Endothelial cell of umbilical vein (primary cell): Measurements from ENCODE around the gene EIF4E1B. TPM values are rescaled to one million over a fixed set of nuclear protein-coding genes. Genes with fewer than 3 reads are reported as not detected.

ENCODE experiments used
- BruUV-seq: library from RNA; stranded (reverse); fragments of 400-500 nt; replicated peaks from 2 replicates; lab custom pipeline; 2021; lab: Mats Ljungman, UMichigan
- CTCF ChIA-PET: fragments of 300-600, 350-600 bp; sonication (Branson Sonifier 250); formaldehyde crosslinking; loops from one replicate; lab custom pipeline; 2021; ENCODE audit warnings: antibody characterized with exemption, inconsistent platforms; lab: Charles Lee
- POLR2A ChIA-PET: fragments of 300-600, 350-600 bp; sonication (Branson Sonifier 250); formaldehyde crosslinking; loops from one replicate; lab custom pipeline; 2021; ENCODE audit warnings: antibody characterized with exemption, inconsistent platforms; lab: Charles Lee
- DNase-seq: peaks from one replicate; pipeline ENCODE4 v3.0.0-alpha.2; 2011; ENCODE audit warnings: low read depth, low spot score
- FAIRE-seq: peaks from 2 replicates; lab custom pipeline; 2011; peaks lifted over from hg19 to GRCh38; lab: Jason Lieb, UNC
- H2AFZ ChIP-seq: 2 replicates; pipeline ENCODE4 v1.6.0; 2012; ENCODE audit warnings: low read depth, low read length, control low read depth, inconsistent platforms
- H3K27ac ChIP-seq: 2 replicates; pipeline ENCODE4 v1.5.1; 2011; ENCODE audit warnings: low read depth, mild to moderate bottlenecking, control low read depth, low read length, moderate library complexity; ENCODE audit not compliant: insufficient read depth
- H3K27me3 ChIP-seq, 2 experiments: 2 replicates each; pipeline versions ENCODE4 v1.6.0 to v1.6.1; 2011; ENCODE audit warnings: low read length in 2 of 2, mixed read lengths in 1 of 2; ENCODE audit not compliant: control insufficient read depth in 2 of 2, insufficient read depth in 2 of 2
- H3K36me3 ChIP-seq, 2 experiments: 2 replicates in 1 of 2; 3 replicates in 1 of 2; pipeline ENCODE4 v1.5.1; 2011; ENCODE audit warnings: low read length in 2 of 2, mild to moderate bottlenecking in 1 of 2, moderate library complexity in 1 of 2; ENCODE audit not compliant: control insufficient read depth in 2 of 2, insufficient read depth in 2 of 2; ENCODE audit errors: extremely low read depth in 1 of 2
- H3K4me1 ChIP-seq: 3 replicates; pipeline ENCODE4 v1.5.1; 2011; ENCODE audit warnings: mild to moderate bottlenecking, low read length; ENCODE audit not compliant: control insufficient read depth, insufficient read depth; ENCODE audit errors: extremely low read depth
- H3K4me2 ChIP-seq: 2 replicates; pipeline ENCODE4 v1.6.1; 2011; ENCODE audit warnings: low read length, control low read depth, mixed read lengths; ENCODE audit not compliant: insufficient read depth
- H3K4me3 ChIP-seq, 3 experiments: fragments of 200-600 bp in 1 of 3; sonication (generic), shearing (Covaris generic) in 1 of 3; replicated peaks in 1 of 3; 2 replicates each; pipeline ENCODE4 v1.5.1; 2011 to 2016; ENCODE audit warnings: control low read depth in 3 of 3, low read length in 3 of 3, mild to moderate bottlenecking in 2 of 3, inconsistent platforms in 1 of 3, low read depth in 1 of 3, moderate library complexity in 1 of 3; ENCODE audit not compliant: insufficient read depth in 1 of 3
- H3K79me2 ChIP-seq: 2 replicates; pipeline ENCODE4 v1.6.0; 2012; ENCODE audit warnings: low read length, inconsistent platforms; ENCODE audit not compliant: control insufficient read depth, insufficient read depth
- H3K9ac ChIP-seq: replicated peaks from 2 replicates; pipeline ENCODE3; 2011; ENCODE audit warnings: low read length, control low read depth; ENCODE audit not compliant: insufficient read depth; ENCODE audit errors: extremely low read depth
- H3K9me1 ChIP-seq: replicated peaks from 3 replicates; pipeline ENCODE4 v1.6.0; 2011; ENCODE audit warnings: mild to moderate bottlenecking, low read length; ENCODE audit not compliant: control insufficient read depth, insufficient read depth; ENCODE audit errors: extremely low read depth
- H3K9me3 ChIP-seq: replicated peaks from 2 replicates; pipeline ENCODE4 v1.5.1; 2012; ENCODE audit warnings: low read length, inconsistent platforms; ENCODE audit not compliant: control insufficient read depth, insufficient read depth
- H4K20me1 ChIP-seq: replicated peaks from 2 replicates; pipeline ENCODE3; 2011; ENCODE audit warnings: mild to moderate bottlenecking, low read length; ENCODE audit not compliant: control insufficient read depth, insufficient read depth; ENCODE audit errors: extremely low read depth
- EZH2 ChIP-seq: IDR thresholded peaks from 2 replicates; pipeline ENCODE4 v1.6.1; 2012; ENCODE audit warnings: borderline replicate concordance, low read depth, mild to moderate bottlenecking, moderate library complexity, low read length, inconsistent platforms; ENCODE audit not compliant: severe bottlenecking
- FOS ChIP-seq: IDR thresholded peaks from 2 replicates; pipeline ENCODE4 v1.6.1; 2011; ENCODE audit warnings: mild to moderate bottlenecking, low read length, moderate library complexity, borderline replicate concordance; ENCODE audit not compliant: insufficient read depth
- GATA2 ChIP-seq: IDR thresholded peaks from 2 replicates; pipeline ENCODE4 v1.7.0; 2011; ENCODE audit warnings: low read depth, mild to moderate bottlenecking, moderate library complexity, mixed read lengths, low read length; ENCODE audit not compliant: insufficient read length, insufficient read depth
- JUN ChIP-seq: IDR thresholded peaks from 2 replicates; pipeline ENCODE4 v1.6.1; 2011; ENCODE audit warnings: borderline replicate concordance, low read depth; ENCODE audit not compliant: insufficient read length, insufficient read depth
- MYC ChIP-seq: IDR thresholded peaks from one replicate; pipeline ENCODE4 v1.6.1; 2011; ENCODE audit warnings: mild to moderate bottlenecking, low read depth, low read length
- POLR2A ChIP-seq: IDR thresholded peaks from 2 replicates; pipeline ENCODE4 v1.6.1; 2012; ENCODE audit warnings: low read depth, mild to moderate bottlenecking, control low read depth, low read length
- POLR2AphosphoS5 ChIP-seq: IDR thresholded peaks from 2 replicates; pipeline ENCODE4 v1.6.1; 2012; ENCODE audit warnings: low read depth, mild to moderate bottlenecking, control low read depth, low read length, moderate library complexity; ENCODE audit not compliant: insufficient read depth
- dilution Hi-C: fragments of 300-500 bp; cut with MboI; formaldehyde crosslinking; loops from one replicate; pipeline ENCODE4 v1.15.0; 2019; ENCODE audit warnings: low sequenced_read_pairs; ENCODE audit not compliant: extremely low pct_ligation_motif_present
- intact Hi-C: fragments of 100-400 bp; cut with micrococcal nuclease; formaldehyde crosslinking; loops from one replicate; pipeline ENCODE4 v1.10.0; 2022
- polyA plus RNA-seq, 4 experiments: library from polyadenylated mRNA; depleted of rRNA in 3 of 4; stranded (reverse) in 3 of 4; unstranded in 1 of 4; fragments of >200 nt; gene quantifications; 2 replicates each; pipeline versions ENCODE4 v1.2.1 to v1.2.3, GENCODE V29; 2011 to 2012; ENCODE audit warnings: missing spikeins in 1 of 4
- total RNA-seq: library from RNA; stranded (reverse); gene quantifications from 2 replicates; pipeline ENCODE4 v1.2.3, GENCODE V29; 2021
- TF ChIP-seq, protein P1 (sequence below): IDR thresholded peaks from 2 replicates; pipeline ENCODE4 v1.6.1; 2011; ENCODE audit not compliant: insufficient read depth, insufficient read length
- TF ChIP-seq, protein P2 (sequence below), 2 donors: IDR thresholded peaks; 1 replicate in 1 of 2; 2 replicates in 1 of 2; pipeline ENCODE4 v1.5.1; 2011; ENCODE audit warnings: low read length in 2 of 2, mild to moderate bottlenecking in 2 of 2, moderate library complexity in 2 of 2, control low read depth in 1 of 2, inconsistent platforms in 1 of 2, low read depth in 1 of 2; ENCODE audit not compliant: insufficient read depth in 1 of 2; ENCODE audit errors: extremely low read depth in 1 of 2

Gene EIF4E1B
- total and polyA plus RNA-seq, 2 donors (not counting 3 experiments of a cell fraction or from before 2014, with no cell fraction given): not detected

GRCh38 chr5:176587398-176587797 lies 43.1 kb upstream of the EIF4E1B start:
- H3K4me1 ChIP-seq: no peaks in the 10 kb centered on the region
- H3K4me2 ChIP-seq: no peak overlapping the region
- no peak overlapping the region for H3K4me3 ChIP-seq
- ChIA-PET CTCF (interaction anchor here (0.8 to 2.0 kb wide), 2 partner anchors 8 to 9 kb away, joined by 4 read pairs; no protein-coding TSS in a partner anchor), POLR2A (no interaction called here)
- TF ChIP-seq, protein P1, sequence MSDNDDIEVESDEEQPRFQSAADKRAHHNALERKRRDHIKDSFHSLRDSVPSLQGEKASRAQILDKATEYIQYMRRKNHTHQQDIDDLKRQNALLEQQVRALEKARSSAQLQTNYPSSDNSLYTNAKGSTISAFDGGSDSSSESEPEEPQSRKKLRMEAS: no peak
- TF ChIP-seq JUN (no peak), FOS (no peak), EZH2 (no peak), GATA2 (no peak), MYC (no peak), POLR2A (no peak), POLR2AphosphoS5 (no peak)
- TF ChIP-seq, protein P2, sequence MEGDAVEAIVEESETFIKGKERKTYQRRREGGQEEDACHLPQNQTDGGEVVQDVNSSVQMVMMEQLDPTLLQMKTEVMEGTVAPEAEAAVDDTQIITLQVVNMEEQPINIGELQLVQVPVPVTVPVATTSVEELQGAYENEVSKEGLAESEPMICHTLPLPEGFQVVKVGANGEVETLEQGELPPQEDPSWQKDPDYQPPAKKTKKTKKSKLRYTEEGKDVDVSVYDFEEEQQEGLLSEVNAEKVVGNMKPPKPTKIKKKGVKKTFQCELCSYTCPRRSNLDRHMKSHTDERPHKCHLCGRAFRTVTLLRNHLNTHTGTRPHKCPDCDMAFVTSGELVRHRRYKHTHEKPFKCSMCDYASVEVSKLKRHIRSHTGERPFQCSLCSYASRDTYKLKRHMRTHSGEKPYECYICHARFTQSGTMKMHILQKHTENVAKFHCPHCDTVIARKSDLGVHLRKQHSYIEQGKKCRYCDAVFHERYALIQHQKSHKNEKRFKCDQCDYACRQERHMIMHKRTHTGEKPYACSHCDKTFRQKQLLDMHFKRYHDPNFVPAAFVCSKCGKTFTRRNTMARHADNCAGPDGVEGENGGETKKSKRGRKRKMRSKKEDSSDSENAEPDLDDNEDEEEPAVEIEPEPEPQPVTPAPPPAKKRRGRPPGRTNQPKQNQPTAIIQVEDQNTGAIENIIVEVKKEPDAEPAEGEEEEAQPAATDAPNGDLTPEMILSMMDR (IDR thresholded peaks at IDR 0.05; ENCODE audit: extremely low read depth in 1 of 2, insufficient read depth in 1 of 2, low read depth in 1 of 2, low read length in 2 of 2): no peak
- DNase-seq: no peak
- no peaks in the 10 kb centered on the region for H4K20me1 ChIP-seq
- H3K9ac ChIP-seq: no peak overlapping the region
- no peaks in the 10 kb centered on the region for H3K9me1 ChIP-seq
- no peaks in the 10 kb centered on the region for H3K36me3 ChIP-seq
- no peak overlapping the region for H3K27ac ChIP-seq
- dilution Hi-C loops (no loop called here), intact Hi-C loops (no loop called here)
- H3K79me2 ChIP-seq: no peaks in the 10 kb centered on the region
- no peaks in the 10 kb centered on the region for H3K9me3 ChIP-seq
- no peaks in the 10 kb centered on the region for H3K27me3 ChIP-seq
- no peak overlapping the region for H2AFZ ChIP-seq
- FAIRE-seq: no peak
- BruUV-seq: no TSS peak
